ENCODE measurements around the gene FHL3. TPM values are rescaled to one million over a fixed set of nuclear protein-coding genes. Genes with fewer than 3 reads are reported as not detected.
"Not testable (repeated sequence)": the region's sequence is repeated elsewhere in the genome, so short reads cannot be mapped to it uniquely, and the experiment has no call there.

FHL3 gene
- total RNA-seq, 1 donor from 2014 or later, result 58.5 TPM

DNA sequence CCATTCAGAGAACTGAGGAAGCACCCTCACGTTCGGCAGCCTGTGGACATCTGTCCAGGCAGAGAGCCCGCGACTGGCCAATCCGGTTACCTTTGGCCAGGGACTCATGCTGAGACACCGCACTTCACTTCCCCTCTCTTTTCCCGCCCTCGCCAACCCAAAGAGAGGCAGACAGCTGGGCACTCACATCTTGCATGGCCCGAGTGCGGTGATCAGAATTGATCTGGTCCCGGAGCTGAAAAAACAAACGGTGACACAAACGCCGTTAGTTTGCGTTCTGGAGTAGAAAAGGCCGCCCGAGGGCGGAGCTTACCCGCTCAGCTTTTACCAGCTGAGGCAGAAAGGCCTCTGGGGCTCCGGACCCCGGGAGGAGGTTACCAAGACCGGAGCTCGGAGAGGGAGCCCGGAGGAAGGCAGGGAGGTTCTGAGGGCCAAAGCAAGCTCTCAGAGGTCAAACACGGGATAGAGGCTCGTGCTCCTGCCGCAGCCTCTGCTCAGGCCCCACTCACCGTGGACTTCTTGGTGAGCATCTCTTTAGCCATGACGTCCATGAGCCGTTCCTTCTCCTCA is 15.9 kb downstream of the FHL3 start:
- Histone ChIP-seq H3K9me3 (ENCODE audit: control insufficient read depth in 3 of 3, low read length in 3 of 3) (no peaks in the 10 kb centered on the region), H3K27ac (ENCODE audit: low read depth, low read length) (peak overlapping the region; percentile 84), H3K9ac (ENCODE audit: low read depth in 1 of 3, low read length in 3 of 3) (peak overlapping the region; percentile 87 to 97 (median 95)), H3K36me3 (ENCODE audit: control insufficient read depth in 3 of 3, insufficient read depth in 3 of 3, low read length in 3 of 3) (peaks cover 25 to 31% (median 26%) of the 10 kb centered on the region in 3 donors), H3K4me3 (ENCODE audit: low read length in 3 of 3) (peak overlapping the region; percentile 92 to 99 (median 98)), H3K27me3 (ENCODE audit: control insufficient read depth in 3 of 3, insufficient read depth in 3 of 3, low read length in 3 of 3) (no peaks in the 10 kb centered on the region), H3K4me1 (ENCODE audit: control insufficient read depth in 3 of 3, insufficient read depth in 3 of 3, low read length in 3 of 3) (peaks cover 7 to 29% (median 9%) of the 10 kb centered on the region in 3 donors)

DNA sequence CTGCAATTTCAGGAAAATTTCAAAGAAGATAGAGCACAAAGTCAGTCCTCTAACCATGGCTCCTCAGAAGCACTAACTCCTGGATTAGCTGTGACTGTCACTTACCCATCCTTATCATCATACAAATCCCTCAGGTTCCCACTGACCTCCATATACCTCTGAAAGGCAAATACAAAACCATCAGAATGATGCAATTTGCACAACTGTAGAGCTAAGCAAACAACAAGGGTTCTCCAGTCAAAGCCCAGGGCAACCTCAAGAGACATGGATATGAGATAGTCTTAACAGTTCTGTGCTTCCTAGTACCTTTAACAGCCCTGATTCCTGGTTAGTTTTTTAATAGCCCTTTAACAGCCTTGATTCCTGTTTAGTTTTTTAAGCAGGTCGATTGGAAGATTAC is 17.6 kb downstream of the FHL3 start:
- no peaks in the 10 kb centered on the region for H3K9me3 ChIP-seq (ENCODE audit: control insufficient read depth in 3 of 3, low read length in 3 of 3)
- H3K36me3 ChIP-seq (ENCODE audit: control insufficient read depth in 3 of 3, insufficient read depth in 3 of 3, low read length in 3 of 3), result peaks cover 32 to 42% (median 36%) of the 10 kb centered on the region in 3 donors
- no peak overlapping the region for H3K27ac ChIP-seq (ENCODE audit: low read depth, low read length)
- H3K4me1 ChIP-seq (ENCODE audit: control insufficient read depth in 3 of 3, insufficient read depth in 3 of 3, low read length in 3 of 3), result peaks cover 7 to 29% (median 9%) of the 10 kb centered on the region in 3 donors
- no peak overlapping the region for H3K4me3 ChIP-seq (ENCODE audit: low read length in 3 of 3)
- H3K27me3 ChIP-seq (ENCODE audit: control insufficient read depth in 3 of 3, insufficient read depth in 3 of 3, low read length in 3 of 3), result no peaks in the 10 kb centered on the region
- H3K9ac ChIP-seq (ENCODE audit: low read depth in 1 of 3, low read length in 3 of 3), result no peak overlapping the region

DNA sequence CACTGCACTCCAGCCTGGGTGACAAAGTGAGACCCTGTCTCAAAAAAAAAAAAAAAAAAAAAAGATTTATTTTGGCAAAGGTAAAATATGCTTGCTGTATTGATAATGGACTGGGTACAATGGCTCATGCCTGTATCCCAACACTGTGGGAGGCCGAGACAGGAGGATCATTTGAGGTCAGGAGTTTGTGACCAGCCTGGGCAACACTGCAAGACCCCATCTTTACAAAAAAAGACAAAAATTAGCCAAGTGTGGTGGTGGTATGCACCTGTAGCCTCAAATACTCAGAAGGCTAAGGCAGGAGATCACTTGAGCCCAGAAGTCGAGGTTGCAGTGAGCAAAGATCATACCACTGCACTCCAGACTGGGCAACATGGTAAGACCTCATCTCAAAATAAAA is 21.8 kb downstream of the FHL3 start:
- peaks cover 0 to 8% (median 3%) of the 10 kb centered on the region in 3 donors for H3K4me1 ChIP-seq (ENCODE audit: control insufficient read depth in 3 of 3, insufficient read depth in 3 of 3, low read length in 3 of 3)
- H3K27ac ChIP-seq (ENCODE audit: low read depth, low read length), result no peak overlapping the region
- no peak overlapping the region for H3K4me3 ChIP-seq (ENCODE audit: low read length in 3 of 3)

DNA sequence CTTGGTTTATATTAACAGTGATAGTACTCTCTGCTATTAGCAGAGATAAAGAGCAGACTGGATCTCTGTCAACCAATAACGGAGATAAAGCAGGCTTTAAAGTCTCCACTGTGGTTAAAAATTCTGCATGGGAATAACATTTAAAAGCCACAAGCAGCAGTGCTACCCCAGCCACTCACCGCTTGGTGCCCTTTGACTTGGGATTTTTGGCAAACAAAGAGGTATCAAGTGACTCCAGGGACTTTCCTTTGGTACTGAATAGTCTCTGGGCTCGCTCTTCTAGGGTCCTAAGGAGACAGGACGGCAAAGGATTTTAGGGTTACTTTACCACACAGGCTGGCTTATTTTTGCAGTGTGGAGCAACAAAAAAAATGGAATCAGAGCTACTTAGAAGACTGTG is 26.8 kb downstream of the FHL3 start:
- Histone ChIP-seq H3K9me3 (ENCODE audit: control insufficient read depth in 3 of 3, low read length in 3 of 3) (no peaks in the 10 kb centered on the region), H3K4me1 (ENCODE audit: control insufficient read depth in 3 of 3, insufficient read depth in 3 of 3, low read length in 3 of 3) (no peaks in the 10 kb centered on the region), H3K27ac (ENCODE audit: low read depth, low read length) (no peak overlapping the region), H3K4me3 (ENCODE audit: low read length in 3 of 3) (no peak overlapping the region), H3K27me3 (ENCODE audit: control insufficient read depth in 3 of 3, insufficient read depth in 3 of 3, low read length in 3 of 3) (no peaks in the 10 kb centered on the region), H3K36me3 (ENCODE audit: control insufficient read depth in 3 of 3, insufficient read depth in 3 of 3, low read length in 3 of 3) (peaks cover 51 to 69% (median 66%) of the 10 kb centered on the region in 3 donors), H3K9ac (ENCODE audit: low read depth in 1 of 3, low read length in 3 of 3) (no peak overlapping the region)

More for the DNA sequence above, 21.8 kb downstream of the FHL3 start:
- peaks cover 62 to 76% (median 70%) of the 10 kb centered on the region in 3 donors for H3K36me3 ChIP-seq (ENCODE audit: control insufficient read depth in 3 of 3, insufficient read depth in 3 of 3, low read length in 3 of 3)
- no peaks in the 10 kb centered on the region for H3K27me3 ChIP-seq (ENCODE audit: control insufficient read depth in 3 of 3, insufficient read depth in 3 of 3, low read length in 3 of 3)
- no peaks in the 10 kb centered on the region for H3K9me3 ChIP-seq (ENCODE audit: control insufficient read depth in 3 of 3, low read length in 3 of 3)
- no peak overlapping the region for H3K9ac ChIP-seq (ENCODE audit: low read depth in 1 of 3, low read length in 3 of 3)

DNA sequence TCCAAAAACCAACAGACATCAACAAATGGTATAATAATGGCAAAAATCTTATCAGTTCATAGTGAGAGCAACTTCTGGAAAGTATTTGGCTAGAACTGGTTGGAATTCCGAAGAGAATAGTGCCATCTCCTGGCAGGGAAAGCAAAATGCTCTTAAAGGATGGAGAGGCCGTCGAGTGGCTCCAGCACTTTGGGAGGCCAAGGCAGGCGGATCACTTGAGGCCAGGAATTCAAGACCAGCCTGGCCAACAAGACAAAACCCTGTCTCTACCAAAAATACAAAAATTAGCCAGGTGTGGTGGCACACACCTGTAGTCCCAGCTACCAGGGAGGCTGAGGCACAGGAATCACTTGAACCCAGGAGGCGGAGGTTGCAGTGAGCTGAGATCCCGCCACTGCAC is 30.2 kb downstream of the FHL3 start:
- not testable (repeated sequence) for H3K27ac ChIP-seq (ENCODE audit: low read depth, low read length); H3K4me3 ChIP-seq (ENCODE audit: low read length in 3 of 3)
- H3K36me3 ChIP-seq (ENCODE audit: control insufficient read depth in 3 of 3, insufficient read depth in 3 of 3, low read length in 3 of 3), result peaks cover 33 to 51% (median 45%) of the 10 kb centered on the region in 3 donors

DNA sequence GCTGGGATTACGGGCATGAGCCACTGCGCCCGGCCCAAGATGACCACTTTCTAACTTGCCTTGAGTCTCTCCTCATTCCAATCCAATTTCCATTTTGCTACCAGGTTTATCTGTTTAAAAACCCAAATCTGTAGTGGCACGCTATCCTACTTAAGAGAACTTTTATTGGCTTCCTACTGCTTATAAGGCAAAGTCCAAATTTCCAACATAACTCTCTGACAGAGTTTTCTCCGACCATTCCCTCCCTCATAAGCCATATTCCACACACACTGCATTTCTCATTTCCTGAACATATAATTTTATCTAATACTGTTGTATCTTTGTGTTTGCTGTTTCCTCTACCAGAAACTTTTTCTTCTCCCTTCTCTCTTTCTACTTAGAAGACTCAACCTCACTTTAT is 30.7 kb downstream of the FHL3 start:
- H3K27me3 ChIP-seq (ENCODE audit: control insufficient read depth in 3 of 3, insufficient read depth in 3 of 3, low read length in 3 of 3), result no peaks in the 10 kb centered on the region
- no peaks in the 10 kb centered on the region for H3K9me3 ChIP-seq (ENCODE audit: control insufficient read depth in 3 of 3, low read length in 3 of 3)
- H3K36me3 ChIP-seq (ENCODE audit: control insufficient read depth in 3 of 3, insufficient read depth in 3 of 3, low read length in 3 of 3), result peaks cover 33 to 52% (median 44%) of the 10 kb centered on the region in 3 donors
- H3K4me1 ChIP-seq (ENCODE audit: control insufficient read depth in 3 of 3, insufficient read depth in 3 of 3, low read length in 3 of 3), result no peaks in the 10 kb centered on the region
- no peak overlapping the region for H3K27ac ChIP-seq (ENCODE audit: low read depth, low read length)
- no peak overlapping the region for H3K9ac ChIP-seq (ENCODE audit: low read depth in 1 of 3, low read length in 3 of 3)
- H3K4me3 ChIP-seq (ENCODE audit: low read length in 3 of 3), result no peak overlapping the region

More for the DNA sequence above, 30.2 kb downstream of the FHL3 start:
- not testable (repeated sequence) for H3K4me1 ChIP-seq (ENCODE audit: control insufficient read depth in 3 of 3, insufficient read depth in 3 of 3, low read length in 3 of 3); H3K9me3 ChIP-seq (ENCODE audit: control insufficient read depth in 3 of 3, low read length in 3 of 3); H3K27me3 ChIP-seq (ENCODE audit: control insufficient read depth in 3 of 3, insufficient read depth in 3 of 3, low read length in 3 of 3); H3K9ac ChIP-seq (ENCODE audit: low read depth in 1 of 3, low read length in 3 of 3)

DNA sequence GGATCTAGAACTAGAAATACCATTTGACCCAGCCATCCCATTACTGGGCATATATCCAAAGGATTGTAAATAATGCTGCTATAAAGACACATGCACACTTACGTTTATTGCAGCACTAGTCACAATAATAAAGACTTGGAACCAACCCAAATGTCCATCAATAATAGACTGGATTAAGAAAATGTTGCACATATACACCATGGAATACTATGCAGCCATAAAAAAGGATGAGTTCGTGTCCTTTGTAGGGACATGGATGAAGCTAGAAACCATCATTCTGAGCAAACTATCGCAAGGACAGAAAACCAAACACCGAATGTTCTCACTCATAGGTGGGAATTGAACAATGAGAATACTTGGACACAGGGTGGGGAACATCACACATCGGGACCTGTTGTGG is 31.6 kb downstream of the FHL3 start:
- H3K4me1 ChIP-seq (ENCODE audit: control insufficient read depth in 3 of 3, insufficient read depth in 3 of 3, low read length in 3 of 3); H3K9ac ChIP-seq (ENCODE audit: low read depth in 1 of 3, low read length in 3 of 3); H3K4me3 ChIP-seq (ENCODE audit: low read length in 3 of 3); H3K27ac ChIP-seq (ENCODE audit: low read depth, low read length); H3K9me3 ChIP-seq (ENCODE audit: control insufficient read depth in 3 of 3, low read length in 3 of 3); H3K27me3 ChIP-seq (ENCODE audit: control insufficient read depth in 3 of 3, insufficient read depth in 3 of 3, low read length in 3 of 3): not testable (repeated sequence)
- H3K36me3 ChIP-seq (ENCODE audit: control insufficient read depth in 3 of 3, insufficient read depth in 3 of 3, low read length in 3 of 3), result peaks cover 33 to 52% (median 43%) of the 10 kb centered on the region in 3 donors

- Histone ChIP-seq H3K36me3 (ENCODE audit: control insufficient read depth in 3 of 3, insufficient read depth in 3 of 3, low read length in 3 of 3) (peaks cover 40 to 47% (median 46%) of the 10 kb centered on the region in 3 donors), H3K9ac (ENCODE audit: low read depth in 1 of 3, low read length in 3 of 3) (no peak overlapping the region), H3K27me3 (ENCODE audit: control insufficient read depth in 3 of 3, insufficient read depth in 3 of 3, low read length in 3 of 3) (no peaks in the 10 kb centered on the region), H3K4me3 (ENCODE audit: low read length in 3 of 3) (no peak overlapping the region), H3K9me3 (ENCODE audit: control insufficient read depth in 3 of 3, low read length in 3 of 3) (no peaks in the 10 kb centered on the region), H3K27ac (ENCODE audit: low read depth, low read length) (no peak overlapping the region), H3K4me1 (ENCODE audit: control insufficient read depth in 3 of 3, insufficient read depth in 3 of 3, low read length in 3 of 3) (no peaks in the 10 kb centered on the region)
Measured at GRCh38 chr1:37965301-37965700, 40.0 kb downstream of the FHL3 start.

GRCh38 chr1:37964106-37964505 is 41.2 kb downstream of the FHL3 start:
- H3K27me3 ChIP-seq (ENCODE audit: control insufficient read depth in 3 of 3, insufficient read depth in 3 of 3, low read length in 3 of 3); H3K4me1 ChIP-seq (ENCODE audit: control insufficient read depth in 3 of 3, insufficient read depth in 3 of 3, low read length in 3 of 3); H3K4me3 ChIP-seq (ENCODE audit: low read length in 3 of 3); H3K9ac ChIP-seq (ENCODE audit: low read depth in 1 of 3, low read length in 3 of 3); H3K9me3 ChIP-seq (ENCODE audit: control insufficient read depth in 3 of 3, low read length in 3 of 3); H3K27ac ChIP-seq (ENCODE audit: low read depth, low read length): not testable (repeated sequence)
- H3K36me3 ChIP-seq (ENCODE audit: control insufficient read depth in 3 of 3, insufficient read depth in 3 of 3, low read length in 3 of 3), result peaks cover 37 to 48% (median 46%) of the 10 kb centered on the region in 3 donors

- no peaks in the 10 kb centered on the region for H3K9me3 ChIP-seq (ENCODE audit: control insufficient read depth in 3 of 3, low read length in 3 of 3)
- peaks cover 23 to 43% (median 39%) of the 10 kb centered on the region in 3 donors for H3K36me3 ChIP-seq (ENCODE audit: control insufficient read depth in 3 of 3, insufficient read depth in 3 of 3, low read length in 3 of 3)
- no peak overlapping the region for H3K9ac ChIP-seq (ENCODE audit: low read depth in 1 of 3, low read length in 3 of 3)
- no peak overlapping the region for H3K27ac ChIP-seq (ENCODE audit: low read depth, low read length)
- no peak overlapping the region for H3K4me3 ChIP-seq (ENCODE audit: low read length in 3 of 3)
- H3K4me1 ChIP-seq (ENCODE audit: control insufficient read depth in 3 of 3, insufficient read depth in 3 of 3, low read length in 3 of 3), result no peaks in the 10 kb centered on the region
- no peaks in the 10 kb centered on the region for H3K27me3 ChIP-seq (ENCODE audit: control insufficient read depth in 3 of 3, insufficient read depth in 3 of 3, low read length in 3 of 3)
Measured at GRCh38 chr1:37958690-37959089, 46.6 kb downstream of the FHL3 start.
